Bronchial epithelial cell (primary cell): Measurements from ENCODE around the gene ITSN1. TPM values are rescaled to one million over a fixed set of nuclear protein-coding genes. Genes with fewer than 3 reads are reported as not detected.

Experiments used
- DNase-seq: peaks from one replicate; pipeline ENCODE4 v3.0.0-alpha.2; 2010; ENCODE audit warnings: low read depth
- FAIRE-seq: peaks from 2 replicates; lab custom pipeline; 2011; peaks lifted over from hg19 to GRCh38; lab: Jason Lieb, UNC
- H3K27me3 ChIP-seq: 2 replicates; pipeline ENCODE4 v1.5.1; 2011; ENCODE audit warnings: low read length; ENCODE audit not compliant: control insufficient read depth, insufficient read depth
- H3K36me3 ChIP-seq: 2 replicates; pipeline ENCODE4 v1.5.1; 2011; ENCODE audit warnings: low read length; ENCODE audit not compliant: control insufficient read depth, insufficient read depth
- H3K4me3 ChIP-seq: 2 replicates; pipeline ENCODE4 v1.5.1; 2011; ENCODE audit warnings: mild to moderate bottlenecking, low read depth, low read length, control low read depth
- CTCF ChIP-seq: IDR thresholded peaks from 2 replicates; pipeline ENCODE4 v1.5.1; 2011; ENCODE audit warnings: mild to moderate bottlenecking, moderate library complexity, low read length, control low read depth, inconsistent platforms; ENCODE audit not compliant: insufficient read depth, severe bottlenecking
- total RNA-seq: library from RNA; depleted of rRNA; stranded (reverse); fragments of >200 nt; gene quantifications from 2 replicates; pipeline ENCODE4 v1.2.1, GENCODE V29; 2014

Gene ITSN1
- total RNA-seq, 1 donor from 2014 or later: 15.0 TPM

- Histone ChIP-seq H3K4me3 (no peak overlapping the region), H3K27me3 (no peaks in the 10 kb centered on the region), H3K36me3 (no peaks in the 10 kb centered on the region)
- FAIRE-seq: no peak
- no peak for TF ChIP-seq CTCF
- DNase-seq: no peak
Measured at GRCh38 chr21:33691945-33692603, 49.8 kb downstream of the ITSN1 start.

DNA sequence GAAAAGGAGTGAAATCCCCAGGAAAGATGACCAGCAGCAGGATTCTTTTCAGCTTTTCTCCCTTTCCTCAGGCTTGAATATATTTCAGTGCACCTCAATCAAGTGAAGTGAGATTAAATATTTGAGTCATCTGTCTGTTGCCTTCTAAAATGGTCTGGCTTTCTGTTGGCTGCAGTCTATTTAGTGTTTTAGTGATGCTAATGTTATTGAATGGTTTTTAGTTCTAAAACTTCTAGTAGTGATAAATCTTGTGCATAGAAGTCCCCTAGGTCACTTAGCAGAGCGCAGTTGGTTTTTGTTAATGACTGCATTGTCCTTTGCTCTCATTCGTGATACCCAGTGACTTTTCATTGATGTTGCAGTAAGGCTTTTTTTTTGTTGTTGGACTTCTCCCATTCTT, 53.5 kb downstream of the ITSN1 start:
- FAIRE-seq: no peak
- Histone ChIP-seq H3K4me3 (no peak overlapping the region), H3K27me3 (no peaks in the 10 kb centered on the region), H3K36me3 (no peaks in the 10 kb centered on the region)
- DNase-seq: no peak
- TF ChIP-seq CTCF: no peak

DNA sequence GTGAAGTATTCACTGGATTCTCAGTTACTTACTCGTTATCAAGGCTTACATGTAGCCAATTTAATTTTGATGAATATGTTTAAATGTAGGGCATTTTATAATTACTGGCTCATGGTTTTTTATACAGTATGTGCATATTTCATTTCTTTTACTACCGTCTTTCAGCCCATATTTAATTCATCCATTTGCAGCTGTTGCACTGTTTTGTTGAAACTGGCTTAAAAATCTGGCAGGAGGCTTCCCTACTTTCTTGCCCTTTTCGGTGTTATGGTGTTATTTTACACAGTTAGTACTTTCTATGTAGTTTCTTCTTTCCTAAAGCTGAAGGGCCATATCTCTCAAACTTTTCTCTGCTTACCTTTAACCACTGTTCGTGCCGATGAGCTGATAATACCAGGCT, 54.2 kb downstream of the ITSN1 start:
- H3K4me3 ChIP-seq: no peak overlapping the region
- TF ChIP-seq CTCF: no peak
- H3K27me3 ChIP-seq: no peaks in the 10 kb centered on the region
- no peaks in the 10 kb centered on the region for H3K36me3 ChIP-seq
- FAIRE-seq (no peak), DNase-seq (no peak)

GRCh38 chr21:33698087-33698860, 56.0 kb downstream of the ITSN1 start:
- no peak for TF ChIP-seq CTCF
- FAIRE-seq: no peak

GRCh38 chr21:33699277-33699676, 57.0 kb downstream of the ITSN1 start:
- Histone ChIP-seq H3K4me3 (no peak overlapping the region), H3K27me3 (no peaks in the 10 kb centered on the region), H3K36me3 (peaks cover 1% of the 10 kb centered on the region)
- no peak for FAIRE-seq
- no peak for DNase-seq
- TF ChIP-seq CTCF: no peak

More at GRCh38 chr21:33698087-33698860, 56.0 kb downstream of the ITSN1 start:
- no peak overlapping the region for H3K4me3 ChIP-seq
- DNase-seq: no peak
- H3K36me3 ChIP-seq: no peaks in the 10 kb centered on the region
- no peaks in the 10 kb centered on the region for H3K27me3 ChIP-seq
